H1 (cell line): Measurements from ENCODE around the gene SLC22A3. TPM values are rescaled to one million over a fixed set of nuclear protein-coding genes. Genes with fewer than 3 reads are reported as not detected.

Experiments
- CTCF ChIA-PET: fragments of 300-600 bp; sonication (Branson Sonifier 250); formaldehyde crosslinking; loops from one replicate; lab custom pipeline; 2021; ENCODE audit not compliant: partially characterized antibody; lab: Charles Lee
- POLR2A ChIA-PET: fragments of 300-600 bp; sonication (Branson Sonifier 250); formaldehyde crosslinking; loops from one replicate; lab custom pipeline; 2021; ENCODE audit warnings: inconsistent platforms; ENCODE audit not compliant: partially characterized antibody; lab: Charles Lee
- DNase-seq, 2 experiments: peaks; one replicate each; pipeline versions ENCODE4 v3.0.0 to v3.0.0-alpha.2; 2010 to 2022; ENCODE audit warnings: low spot score in 2 of 2, low read depth in 1 of 2, mixed read lengths in 1 of 2
- FAIRE-seq: peaks from 2 replicates; lab custom pipeline; 2011; peaks lifted over from hg19 to GRCh38; lab: Jason Lieb, UNC
- H2AFZ ChIP-seq: 2 replicates; pipeline ENCODE4 v1.8.1; 2012; ENCODE audit warnings: low read length, inconsistent platforms
- H2AK5ac ChIP-seq: 2 replicates; pipeline ENCODE4 v1.6.1; 2013; ENCODE audit warnings: low read depth, low read length
- H2BK120ac ChIP-seq: replicated peaks from 2 replicates; pipeline ENCODE3; 2013; ENCODE audit warnings: low read depth, low read length, inconsistent platforms
- H2BK12ac ChIP-seq: 2 replicates; pipeline ENCODE4 v1.6.1; 2013; ENCODE audit warnings: low read depth, low read length
- H2BK15ac ChIP-seq: 2 replicates; pipeline ENCODE4 v1.6.1; 2013; ENCODE audit warnings: low read length
- H2BK20ac ChIP-seq: 2 replicates; pipeline ENCODE4 v1.6.1; 2013; ENCODE audit warnings: low read length
- H2BK5ac ChIP-seq: 2 replicates; pipeline ENCODE4 v1.6.1; 2013; ENCODE audit warnings: low read depth, low read length
- H3K14ac ChIP-seq: 2 replicates; pipeline ENCODE4 v1.6.1; 2013; ENCODE audit warnings: inconsistent platforms; ENCODE audit not compliant: insufficient read length
- H3K18ac ChIP-seq: 2 replicates; pipeline ENCODE4 v1.6.1; 2013; ENCODE audit warnings: low read length; ENCODE audit errors: extremely low read depth
- H3K23ac ChIP-seq: 2 replicates; pipeline ENCODE4 v1.6.1; 2013; ENCODE audit warnings: inconsistent platforms; ENCODE audit not compliant: insufficient read length
- H3K23me2 ChIP-seq: 2 replicates; pipeline ENCODE4 v1.6.1; 2013; ENCODE audit warnings: low read depth, low read length
- H3K27ac ChIP-seq: 2 replicates; pipeline ENCODE4 v1.6.1; 2011; ENCODE audit warnings: low read depth, low read length, inconsistent platforms
- H3K27me3 ChIP-seq, 4 experiments: replicated peaks in 1 of 4; 1 replicate in 1 of 4; 2 replicates in 3 of 4; pipeline versions ENCODE4 v1.6.1 to v1.8.1; 2011 to 2013; ENCODE audit warnings: low read length in 3 of 4, mild to moderate bottlenecking in 3 of 4, inconsistent platforms in 2 of 4, mixed read lengths in 2 of 4, moderate library complexity in 1 of 4; ENCODE audit not compliant: control insufficient read depth in 3 of 4, insufficient read depth in 3 of 4; ENCODE audit errors: extremely low read depth in 1 of 4
- H3K36me3 ChIP-seq, 4 experiments: 2 replicates each; pipeline versions ENCODE4 v1.6.1 to v1.8.1; 2011 to 2013; ENCODE audit warnings: mild to moderate bottlenecking in 4 of 4, low read length in 3 of 4, moderate library complexity in 2 of 4, control low read depth in 1 of 4, inconsistent platforms in 1 of 4; ENCODE audit not compliant: insufficient read depth in 4 of 4, control insufficient read depth in 2 of 4
- H3K4ac ChIP-seq: replicated peaks from 2 replicates; pipeline ENCODE3; 2013; ENCODE audit warnings: low read length, low read depth, mixed read lengths, inconsistent platforms; ENCODE audit not compliant: insufficient read length
- H3K4me1 ChIP-seq, 4 experiments: replicated peaks in 1 of 4; 1 replicate in 1 of 4; 2 replicates in 3 of 4; pipeline versions ENCODE4 v1.6.1 to v1.8.1; 2011 to 2013; ENCODE audit warnings: low read length in 3 of 4, inconsistent platforms in 2 of 4, mixed read lengths in 1 of 4; ENCODE audit not compliant: insufficient read depth in 4 of 4, control insufficient read depth in 3 of 4
- H3K4me2 ChIP-seq, 2 experiments: 2 replicates each; pipeline versions ENCODE4 v1.6.1 to v1.8.1; 2011 to 2013; ENCODE audit warnings: low read depth in 2 of 2, low read length in 2 of 2, control low read depth in 1 of 2, inconsistent platforms in 1 of 2, mild to moderate bottlenecking in 1 of 2; ENCODE audit not compliant: insufficient read depth in 1 of 2
- H3K4me3 ChIP-seq, 4 experiments: fragments of 200-600, 300-600 bp in 1 of 4; sonication (generic), shearing (Covaris generic), sonication (Bioruptor Twin) in 1 of 4; 2 replicates each; pipeline versions ENCODE4 v1.5.1 to v1.8.1; 2011 to 2016; ENCODE audit warnings: low read length in 4 of 4, low read depth in 3 of 4, control low read depth in 2 of 4, inconsistent platforms in 2 of 4, mild to moderate bottlenecking in 2 of 4, mixed read lengths in 1 of 4, moderate library complexity in 1 of 4; ENCODE audit not compliant: insufficient read depth in 2 of 4; ENCODE audit errors: extremely low read depth in 1 of 4
- H3K56ac ChIP-seq: replicated peaks from 2 replicates; pipeline ENCODE3; 2013; ENCODE audit warnings: low read depth, mild to moderate bottlenecking, mixed read lengths, low read length, inconsistent platforms; ENCODE audit not compliant: insufficient read length
- H3K79me1 ChIP-seq: 2 replicates; pipeline ENCODE4 v1.6.1; 2013; ENCODE audit warnings: low read depth, low read length, control low read depth
- H3K79me2 ChIP-seq, 2 experiments: 2 replicates each; pipeline versions ENCODE4 v1.6.1 to v1.8.1; 2012 to 2013; ENCODE audit warnings: low read length in 2 of 2, mild to moderate bottlenecking in 2 of 2, inconsistent platforms in 1 of 2; ENCODE audit not compliant: insufficient read depth in 2 of 2, control insufficient read depth in 1 of 2
- H3K9ac ChIP-seq, 4 experiments: replicated peaks in 1 of 4; 1 replicate in 1 of 4; 2 replicates in 3 of 4; pipeline versions ENCODE4 v1.6.1 to v1.8.1; 2011 to 2013; ENCODE audit warnings: low read depth in 3 of 4, low read length in 3 of 4, control low read depth in 2 of 4, mild to moderate bottlenecking in 2 of 4, moderate library complexity in 2 of 4, inconsistent platforms in 1 of 4; ENCODE audit errors: extremely low read depth in 1 of 4
- H3K9me3 ChIP-seq, 2 experiments: 2 replicates each; pipeline versions ENCODE4 v1.6.1 to v1.8.1; 2012 to 2013; ENCODE audit warnings: mild to moderate bottlenecking in 2 of 2, moderate library complexity in 2 of 2, control low read depth in 1 of 2, inconsistent platforms in 1 of 2, low read depth in 1 of 2, low read length in 1 of 2, mixed read lengths in 1 of 2; ENCODE audit not compliant: insufficient read depth in 2 of 2
- H4K20me1 ChIP-seq, 2 experiments: replicated peaks in 1 of 2; 2 replicates each; pipeline versions ENCODE3 to v1.8.1; 2011 to 2013; ENCODE audit warnings: inconsistent platforms in 2 of 2, low read length in 2 of 2, mild to moderate bottlenecking in 1 of 2; ENCODE audit not compliant: insufficient read depth in 2 of 2, control insufficient read depth in 1 of 2
- H4K5ac ChIP-seq: 2 replicates; pipeline ENCODE4 v1.6.1; 2013; ENCODE audit warnings: low read length, low read depth, mixed read lengths, inconsistent platforms; ENCODE audit not compliant: insufficient read length
- H4K8ac ChIP-seq: 2 replicates; pipeline ENCODE4 v1.8.0; 2013; ENCODE audit warnings: mild to moderate bottlenecking, moderate library complexity, low read length, inconsistent platforms; ENCODE audit not compliant: insufficient read depth; ENCODE audit errors: extremely low read depth
- H4K91ac ChIP-seq: replicated peaks from 2 replicates; pipeline ENCODE3; 2013; ENCODE audit warnings: low read length, mixed read lengths, inconsistent platforms; ENCODE audit not compliant: insufficient read length
- ASH2L ChIP-seq: fragments of 200-600, 300-600 bp; sonication (generic); IDR thresholded peaks from one replicate; pipeline ENCODE4 v1.7.1; 2017; ENCODE audit warnings: low read length
- ATF2 ChIP-seq: IDR thresholded peaks from 2 replicates; pipeline ENCODE4 v1.6.1; 2012; ENCODE audit warnings: low read length, inconsistent platforms
- EP300 ChIP-seq, 2 experiments: IDR thresholded peaks; 1 replicate in 1 of 2; 2 replicates in 1 of 2; pipeline ENCODE4 v1.6.1; 2011 to 2012; ENCODE audit warnings: low read depth in 2 of 2, low read length in 2 of 2, mild to moderate bottlenecking in 2 of 2, borderline replicate concordance in 1 of 2, inconsistent platforms in 1 of 2, moderate library complexity in 1 of 2
- EZH2 ChIP-seq: fragments of 200-600 bp; sonication (generic); IDR thresholded peaks from 2 replicates; pipeline ENCODE4 v1.7.1; 2012; ENCODE audit warnings: low read depth, mild to moderate bottlenecking, moderate library complexity, low read length, inconsistent platforms; ENCODE audit not compliant: severe bottlenecking
- GABPA ChIP-seq: IDR thresholded peaks from 2 replicates; pipeline ENCODE4 v1.6.1; 2011; ENCODE audit warnings: mild to moderate bottlenecking, low read length, moderate library complexity, borderline replicate concordance; ENCODE audit not compliant: insufficient read depth
- HDAC6 ChIP-seq: IDR thresholded peaks from one replicate; pipeline ENCODE4 v1.7.1; 2012; ENCODE audit warnings: low read depth, mild to moderate bottlenecking, inconsistent platforms, low read length, moderate library complexity
- POLR2A ChIP-seq, 2 experiments: IDR thresholded peaks; 1 replicate in 1 of 2; 2 replicates in 1 of 2; pipeline ENCODE4 v1.6.1; 2011; ENCODE audit warnings: low read depth in 2 of 2, low read length in 2 of 2, mild to moderate bottlenecking in 2 of 2; ENCODE audit errors: control extremely low read depth in 1 of 2
- RNF2 ChIP-seq: fragments of 200-900, 300-1000 bp; sonication (generic); IDR thresholded peaks from 2 replicates; pipeline ENCODE4 v1.7.1; 2016; ENCODE audit warnings: borderline replicate concordance, low read depth, mild to moderate bottlenecking, antibody characterized with exemption, low read length; ENCODE audit not compliant: poor library complexity, severe bottlenecking; ENCODE audit errors: missing control alignments
- SIN3A ChIP-seq, 2 experiments: IDR thresholded peaks in 1 of 2; conservative IDR thresholded peaks in 1 of 2; 2 replicates each; pipeline ENCODE4 v1.6.1; 2011 to 2012; ENCODE audit warnings: low read length in 2 of 2, improper control_type of control experiment in 1 of 2, low read depth in 1 of 2, mild to moderate bottlenecking in 1 of 2
- SIRT6 ChIP-seq: IDR thresholded peaks from one replicate; pipeline ENCODE4 v1.7.1; 2012; ENCODE audit warnings: low read length, inconsistent platforms
- WGBS, 2 experiments: shearing (Covaris generic) in 1 of 2; methylation state at CpG; one replicate each; pipeline versions ENCODE4 v1.1.6 to v1.1.7; 2013 to 2015; ENCODE audit warnings: low lambda C conversion rate in 2 of 2, mixed read lengths in 2 of 2, inconsistent platforms in 1 of 2, low coverage in 1 of 2, missing lambda C conversion rate in 1 of 2; ENCODE audit not compliant: insufficient replicate concordance in 2 of 2, insufficient coverage in 1 of 2, insufficient read length in 1 of 2; ENCODE audit errors: extremely low coverage in 1 of 2, missing lambda C conversion rate in 1 of 2; 5-methylcytosine and 5-hydroxymethylcytosine counted together
- polyA plus RNA-seq, 7 experiments: library from polyadenylated mRNA; depleted of rRNA in 3 of 7; stranded (reverse) in 5 of 7; unstranded in 2 of 7; fragments of >200 nt in 5 of 7; fragments of 200-250 nt in 2 of 7; gene quantifications; 1 replicate in 5 of 7; 2 replicates in 1 of 7; 4 replicates in 1 of 7; pipeline versions ENCODE4 v1.2.1 to v1.2.3, GENCODE V29; 2011 to 2013; ENCODE audit warnings: missing spikeins in 2 of 7, mixed read lengths in 2 of 7
- total RNA-seq: library from RNA; stranded (reverse); fragmentation: NEBNext Ultra II Directional; extraction: Animal tissue kit (Norgen Biotek cat#: 25700); gene quantifications from 2 replicates; pipeline ENCODE4 v1.2.1, GENCODE V29; 2021

SLC22A3 gene
- total and polyA plus RNA-seq, 2 of the 8 experiments (the other 6 are each of a cell fraction or from before 2014, with no cell fraction given) = 1.0 to 2.9 TPM

- FAIRE-seq = no peak
- Histone ChIP-seq H2BK20ac (no peak overlapping the region), H4K5ac (no peak overlapping the region), H4K20me1 (no peaks in the 10 kb centered on the region), H3K23me2 (peaks cover 3% of the 10 kb centered on the region; the same call in 1 of the 2 replicates), H2AK5ac (no peak overlapping the region), H3K79me1 (no peaks in the 10 kb centered on the region), H4K8ac (no peak overlapping the region), H2BK5ac (no peak overlapping the region), H3K14ac (no peak overlapping the region), H3K9me3 (peaks cover 0 to 7% of the 10 kb centered on the region in 2 experiments; a peak in 1 of 4 replicates), H3K4me2 (no peak overlapping the region)
- POLR2A ChIA-PET = no interaction called here
- no peak for DNase-seq
- TF ChIP-seq SIN3A (conservative IDR thresholded peaks at IDR 0.05 in 1 of 2, IDR thresholded peaks at IDR 0.05 in 1 of 2; ENCODE audit: low read depth in 1 of 2, low read length in 2 of 2) (no peak), RNF2 (no peak), ATF2 (no peak), SIRT6 (no peak), ASH2L (no peak), HDAC6 (no peak), GABPA (no peak), EZH2 (no peak), POLR2A (IDR thresholded peaks at IDR 0.05; ENCODE audit: control extremely low read depth in 1 of 2, low read depth in 2 of 2, low read length in 2 of 2) (no peak), EP300 (IDR thresholded peaks at IDR 0.05; ENCODE audit: borderline replicate concordance in 1 of 2, low read depth in 2 of 2, low read length in 2 of 2) (no peak)
- TF ChIP-seq, all 59 proteins: peak for 0
- Histone ChIP-seq H2BK15ac (no peak overlapping the region), H3K4me1 (peaks cover 0 to 9% (median 4%) of the 10 kb centered on the region in 4 experiments; a peak in 4 of 7 replicates), H3K18ac (no peak overlapping the region), H3K23ac (no peak overlapping the region), H4K91ac (no peak overlapping the region), H3K36me3 (no peaks in the 10 kb centered on the region), H2BK120ac (no peak overlapping the region), H3K56ac (no peak overlapping the region), H2BK12ac (no peak overlapping the region), H3K79me2 (no peaks in the 10 kb centered on the region), H2AFZ (no peak overlapping the region), H3K27ac (no peak overlapping the region), H3K9ac (no peak overlapping the region), H3K4ac (no peak overlapping the region), H3K27me3 (no peaks in the 10 kb centered on the region), H3K4me3 (no peak overlapping the region)
- CTCF ChIA-PET = interaction anchor here (1.3 kb wide), 1 partner anchor 165 kb away, joined by 4 read pairs; no protein-coding TSS in a partner anchor
- WGBS, 2 experiments = 78% methylated on average over 2 of the region's 2 CpGs; no CpG with 5 or more reads in 1 of the 2 experiments
Measured at GRCh38 chr6:160303806-160304205, 44.4 kb upstream of the SLC22A3 start.
